ENCODE results near the gene SPAG4. TPM values are rescaled to one million over a fixed set of nuclear protein-coding genes. Genes with fewer than 3 reads are reported as not detected.

SPAG4 gene
- total RNA-seq, 1 donor from 2014 or later: 5.7 TPM

GRCh38 chr20:35619196-35620095 is 3.8 kb downstream of the SPAG4 start:
- DNase-seq (ENCODE audit: extremely low read depth, low read depth, low spot score): no peak

- no peak for DNase-seq (ENCODE audit: extremely low read depth, low read depth, low spot score)
Measured at GRCh38 chr20:35620818-35621559, 5.4 kb downstream of the SPAG4 start.

- no peak for DNase-seq (ENCODE audit: extremely low read depth, low read depth, low spot score)
Measured at GRCh38 chr20:35621560-35621946, 5.9 kb downstream of the SPAG4 start.

GRCh38 chr20:35625584-35626385 is 10.2 kb downstream of the SPAG4 start:
- no peak for DNase-seq (ENCODE audit: extremely low read depth, low read depth, low spot score)

- no peak for DNase-seq (ENCODE audit: extremely low read depth, low read depth, low spot score)
Measured at GRCh38 chr20:35626386-35627001, 10.9 kb downstream of the SPAG4 start.

- DNase-seq (ENCODE audit: extremely low read depth, low read depth, low spot score): no peak
Measured at GRCh38 chr20:35627121-35627520, 11.5 kb downstream of the SPAG4 start.

GRCh38 chr20:35629427-35630145 is 14.0 kb downstream of the SPAG4 start:
- no peak for DNase-seq (ENCODE audit: extremely low read depth, low read depth, low spot score)

GRCh38 chr20:35630636-35631035 is 15.0 kb downstream of the SPAG4 start:
- DNase-seq (ENCODE audit: extremely low read depth, low read depth, low spot score): no peak

- DNase-seq (ENCODE audit: extremely low read depth, low read depth, low spot score): no peak
Measured at GRCh38 chr20:35632539-35633115, 17.0 kb downstream of the SPAG4 start.

- no peak for DNase-seq (ENCODE audit: extremely low read depth, low read depth, low spot score)
Measured at GRCh38 chr20:35635652-35636051, 20.0 kb downstream of the SPAG4 start.

- DNase-seq (ENCODE audit: extremely low read depth, low read depth, low spot score): no peak
Measured at GRCh38 chr20:35636095-35636494, 20.5 kb downstream of the SPAG4 start.

GRCh38 chr20:35637276-35637675 is 21.6 kb downstream of the SPAG4 start:
- no peak for DNase-seq (ENCODE audit: extremely low read depth, low read depth, low spot score)

GRCh38 chr20:35638751-35639150 is 23.1 kb downstream of the SPAG4 start:
- no peak for DNase-seq (ENCODE audit: extremely low read depth, low read depth, low spot score)

- DNase-seq (ENCODE audit: extremely low read depth, low read depth, low spot score): no peak
Measured at GRCh38 chr20:35640724-35641123, 25.1 kb downstream of the SPAG4 start.

GRCh38 chr20:35641743-35642142 is 26.1 kb downstream of the SPAG4 start:
- DNase-seq (ENCODE audit: extremely low read depth, low read depth, low spot score): no peak

GRCh38 chr20:35643045-35643444 is 27.4 kb downstream of the SPAG4 start:
- DNase-seq (ENCODE audit: extremely low read depth, low read depth, low spot score): no peak

- DNase-seq (ENCODE audit: extremely low read depth, low read depth, low spot score): no peak
Measured at GRCh38 chr20:35644806-35645205, 29.2 kb downstream of the SPAG4 start.

GRCh38 chr20:35648836-35649235 is 33.2 kb downstream of the SPAG4 start:
- no peak for DNase-seq (ENCODE audit: extremely low read depth, low read depth, low spot score)

GRCh38 chr20:35650632-35651031 is 35.0 kb downstream of the SPAG4 start:
- no peak for DNase-seq (ENCODE audit: extremely low read depth, low read depth, low spot score)

- no peak for DNase-seq (ENCODE audit: extremely low read depth, low read depth, low spot score)
Measured at GRCh38 chr20:35651958-35652357, 36.3 kb downstream of the SPAG4 start.

Data from glomerular endothelial cell (primary cell).